SK-N-SH treated with all-trans-retinoic acid at 6 μM for 48 hours (cell line): ENCODE results near the gene SCN8A.

ENCODE experiments used
- ATAC-seq: fragments of 200-7000 bp; cut with Tn5 transposase; 3 replicates; pipeline ENCODE4 v1.9.1; 2020; ENCODE audit warnings: mild to moderate bottlenecking, moderate library complexity
- ARNTL ChIP-seq: fragments of 450-650 bp; formaldehyde crosslinking; IDR thresholded peaks from 2 replicates; pipeline ENCODE4 v1.5.0; 2020; ENCODE audit warnings: low read depth, mild to moderate bottlenecking, moderate library complexity, borderline replicate concordance
- BACH2 ChIP-seq: fragments of 250-450 bp; sonication (Bioruptor Pico); IDR thresholded peaks from 2 replicates; pipeline ENCODE4 v1.9.0; 2021; ENCODE audit warnings: mild to moderate bottlenecking, borderline replicate concordance
- CSDC2 ChIP-seq: fragments of 250-450 bp; sonication (Bioruptor Pico); IDR thresholded peaks from 2 replicates; pipeline ENCODE4 v1.5.0; 2020; ENCODE audit warnings: mild to moderate bottlenecking, moderate library complexity
- ESRRG ChIP-seq: fragments of 250-450 bp; sonication (Bioruptor Pico); IDR thresholded peaks from 2 replicates; pipeline ENCODE4 v1.6.1; 2021; ENCODE audit warnings: mild to moderate bottlenecking
- GLIS3 ChIP-seq: fragments of 250-450 bp; sonication (Bioruptor Pico); IDR thresholded peaks from 2 replicates; pipeline ENCODE4 v1.5.0; 2020; ENCODE audit warnings: mild to moderate bottlenecking, moderate library complexity
- ISL1 ChIP-seq: fragments of 250-450 bp; sonication (Bioruptor Pico); IDR thresholded peaks from 2 replicates; pipeline ENCODE4 v2.1.2; 2022; ENCODE audit warnings: mild to moderate bottlenecking, moderate library complexity
- OSR1 ChIP-seq: fragments of 250-450 bp; sonication (Bioruptor Pico); IDR thresholded peaks from 2 replicates; pipeline ENCODE4 v1.8.0; 2022; ENCODE audit warnings: moderate library complexity, mild to moderate bottlenecking, inconsistent platforms
- SNAI2 ChIP-seq: fragments of 250-450 bp; sonication (Bioruptor Pico); IDR thresholded peaks from 2 replicates; pipeline ENCODE4 v1.5.0; 2020; ENCODE audit warnings: mild to moderate bottlenecking, moderate library complexity
- TOX ChIP-seq: fragments of 250-450 bp; sonication (Bioruptor Pico); IDR thresholded peaks from 2 replicates; pipeline ENCODE4 v1.8.0; 2021; ENCODE audit warnings: mild to moderate bottlenecking, moderate library complexity, borderline replicate concordance
- ZC3H10 ChIP-seq: fragments of 250-450 bp; sonication (Bioruptor Pico); IDR thresholded peaks from 2 replicates; pipeline ENCODE4 v1.5.1; 2021; ENCODE audit warnings: mild to moderate bottlenecking, moderate library complexity
- ZFP30 ChIP-seq: fragments of 450-650 bp; formaldehyde crosslinking; IDR thresholded peaks from 2 replicates; pipeline ENCODE4 v1.5.0; 2022; ENCODE audit warnings: mild to moderate bottlenecking, moderate library complexity
- ZNF565 ChIP-seq: fragments of 450-650 bp; formaldehyde crosslinking; conservative IDR thresholded peaks from 2 replicates; pipeline ENCODE4 v1.5.0; 2020; ENCODE audit warnings: low read depth, mild to moderate bottlenecking, moderate library complexity
- ZNF70 ChIP-seq: fragments of 450-650 bp; formaldehyde crosslinking; IDR thresholded peaks from 2 replicates; pipeline ENCODE4 v1.5.0; 2020; ENCODE audit warnings: mild to moderate bottlenecking, moderate library complexity
- ZNF8 ChIP-seq: fragments of 450-650 bp; formaldehyde crosslinking; IDR thresholded peaks from 2 replicates; pipeline ENCODE4 v1.5.0; 2020; ENCODE audit warnings: mild to moderate bottlenecking, moderate library complexity
- TF ChIP-seq, protein P1 (sequence below): fragments of 250-450 bp; sonication (Bioruptor Pico); IDR thresholded peaks from 2 replicates; pipeline ENCODE4 v1.5.1; 2021; ENCODE audit warnings: mild to moderate bottlenecking, moderate library complexity
- TF ChIP-seq, protein P2 (sequence below): fragments of 250-450 bp; sonication (Bioruptor Pico); IDR thresholded peaks from 2 replicates; pipeline ENCODE4 v1.5.1; 2020; ENCODE audit warnings: low read depth, mild to moderate bottlenecking, moderate library complexity
- TF ChIP-seq, protein P3 (sequence below): fragments of 250-450 bp; sonication (Bioruptor Pico); IDR thresholded peaks from 2 replicates; pipeline ENCODE4 v1.8.0; 2021; ENCODE audit warnings: low read depth, mild to moderate bottlenecking, moderate library complexity, borderline replicate concordance
- TF ChIP-seq, protein P4 (sequence below): fragments of 250-450 bp; sonication (Bioruptor Pico); IDR thresholded peaks from 2 replicates; pipeline ENCODE4 v1.5.0; 2020; ENCODE audit warnings: mild to moderate bottlenecking, moderate library complexity

The SCN8A gene

DNA sequence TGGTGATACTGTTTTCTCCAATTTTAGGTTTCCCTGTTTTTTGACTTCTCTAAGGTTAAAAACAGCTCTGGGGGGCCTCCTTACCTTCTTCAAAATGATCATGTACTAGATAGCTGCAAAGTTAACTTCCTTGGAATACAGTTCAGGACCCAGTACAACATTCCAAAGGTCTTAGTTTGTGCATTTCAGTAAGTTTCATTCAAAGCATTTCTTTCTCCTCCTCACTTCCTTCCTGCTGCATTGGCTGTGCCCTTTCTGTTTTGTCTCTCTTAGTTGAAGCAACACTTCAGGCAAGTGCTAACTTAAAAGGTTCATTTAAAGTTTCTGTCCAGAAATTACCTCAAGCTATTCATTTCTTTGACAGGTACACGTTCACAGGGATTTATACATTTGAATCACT is 95.7 kb downstream of the SCN8A start:
- TF ChIP-seq TOX (no peak), ISL1 (CRISPR knock-in tag) (no peak), ZC3H10 (CRISPR knock-in tag) (no peak)
- TF ChIP-seq, protein P1, sequence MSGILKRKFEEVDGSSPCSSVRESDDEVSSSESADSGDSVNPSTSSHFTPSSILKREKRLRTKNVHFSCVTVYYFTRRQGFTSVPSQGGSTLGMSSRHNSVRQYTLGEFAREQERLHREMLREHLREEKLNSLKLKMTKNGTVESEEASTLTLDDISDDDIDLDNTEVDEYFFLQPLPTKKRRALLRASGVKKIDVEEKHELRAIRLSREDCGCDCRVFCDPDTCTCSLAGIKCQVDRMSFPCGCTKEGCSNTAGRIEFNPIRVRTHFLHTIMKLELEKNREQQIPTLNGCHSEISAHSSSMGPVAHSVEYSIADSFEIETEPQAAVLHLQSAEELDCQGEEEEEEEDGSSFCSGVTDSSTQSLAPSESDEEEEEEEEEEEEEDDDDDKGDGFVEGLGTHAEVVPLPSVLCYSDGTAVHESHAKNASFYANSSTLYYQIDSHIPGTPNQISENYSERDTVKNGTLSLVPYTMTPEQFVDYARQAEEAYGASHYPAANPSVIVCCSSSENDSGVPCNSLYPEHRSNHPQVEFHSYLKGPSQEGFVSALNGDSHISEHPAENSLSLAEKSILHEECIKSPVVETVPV: no peak
- TF ChIP-seq, protein P2, sequence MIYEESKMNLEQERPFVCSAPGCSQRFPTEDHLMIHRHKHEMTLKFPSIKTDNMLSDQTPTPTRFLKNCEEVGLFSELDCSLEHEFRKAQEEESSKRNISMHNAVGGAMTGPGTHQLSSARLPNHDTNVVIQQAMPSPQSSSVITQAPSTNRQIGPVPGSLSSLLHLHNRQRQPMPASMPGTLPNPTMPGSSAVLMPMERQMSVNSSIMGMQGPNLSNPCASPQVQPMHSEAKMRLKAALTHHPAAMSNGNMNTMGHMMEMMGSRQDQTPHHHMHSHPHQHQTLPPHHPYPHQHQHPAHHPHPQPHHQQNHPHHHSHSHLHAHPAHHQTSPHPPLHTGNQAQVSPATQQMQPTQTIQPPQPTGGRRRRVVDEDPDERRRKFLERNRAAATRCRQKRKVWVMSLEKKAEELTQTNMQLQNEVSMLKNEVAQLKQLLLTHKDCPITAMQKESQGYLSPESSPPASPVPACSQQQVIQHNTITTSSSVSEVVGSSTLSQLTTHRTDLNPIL: no peak
- peak; percentile 63 for ATAC-seq

- no peak for TF ChIP-seq OSR1 (CRISPR knock-in tag)
- ATAC-seq: no peak
These were observed 96.1 kb downstream of the SCN8A start for GRCh38 chr12:51687177-51687576.

- no peak for ATAC-seq
- TF ChIP-seq ISL1 (CRISPR knock-in tag): 0 out of 2 replicates have a peak, but pooled peaks have one; percentile 18
- TF ChIP-seq, protein P2: no peak
These were observed 96.6 kb downstream of the SCN8A start for GRCh38 chr12:51687614-51688013.

DNA sequence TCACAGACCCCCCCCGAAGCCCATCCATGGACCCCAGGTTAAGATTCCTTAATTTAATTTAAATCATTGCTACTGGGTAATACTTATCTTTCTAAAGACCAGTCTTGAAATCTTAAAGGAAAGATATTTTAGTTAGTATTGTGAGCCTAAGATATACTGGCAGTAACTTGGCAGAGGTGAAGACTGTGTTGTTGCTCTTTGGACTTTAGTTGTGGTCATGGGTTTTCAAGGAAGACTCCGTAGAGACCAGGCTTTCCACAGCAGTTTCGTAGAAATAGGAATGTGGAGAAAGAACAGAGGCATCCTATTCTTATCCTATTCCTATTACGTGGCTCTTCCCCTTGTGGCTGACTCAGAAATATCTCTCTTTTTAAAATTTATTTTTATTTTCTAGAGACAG is 99.0 kb downstream of the SCN8A start:
- TF ChIP-seq ZNF565 (CRISPR knock-in tag) (no peak), ARNTL (CRISPR knock-in tag) (no peak), CSDC2 (CRISPR knock-in tag) (no peak), ZNF70 (no peak), ZC3H10 (CRISPR knock-in tag) (no peak), GLIS3 (CRISPR knock-in tag) (no peak), ZFP30 (CRISPR knock-in tag) (no peak), BACH2 (CRISPR knock-in tag) (no peak), ZNF8 (no peak), ESRRG (CRISPR knock-in tag) (no peak), SNAI2 (CRISPR knock-in tag) (no peak), TOX (no peak), ISL1 (CRISPR knock-in tag) (no peak), OSR1 (CRISPR knock-in tag) (no peak)
- TF ChIP-seq, protein P2: no peak
- TF ChIP-seq, protein P3, sequence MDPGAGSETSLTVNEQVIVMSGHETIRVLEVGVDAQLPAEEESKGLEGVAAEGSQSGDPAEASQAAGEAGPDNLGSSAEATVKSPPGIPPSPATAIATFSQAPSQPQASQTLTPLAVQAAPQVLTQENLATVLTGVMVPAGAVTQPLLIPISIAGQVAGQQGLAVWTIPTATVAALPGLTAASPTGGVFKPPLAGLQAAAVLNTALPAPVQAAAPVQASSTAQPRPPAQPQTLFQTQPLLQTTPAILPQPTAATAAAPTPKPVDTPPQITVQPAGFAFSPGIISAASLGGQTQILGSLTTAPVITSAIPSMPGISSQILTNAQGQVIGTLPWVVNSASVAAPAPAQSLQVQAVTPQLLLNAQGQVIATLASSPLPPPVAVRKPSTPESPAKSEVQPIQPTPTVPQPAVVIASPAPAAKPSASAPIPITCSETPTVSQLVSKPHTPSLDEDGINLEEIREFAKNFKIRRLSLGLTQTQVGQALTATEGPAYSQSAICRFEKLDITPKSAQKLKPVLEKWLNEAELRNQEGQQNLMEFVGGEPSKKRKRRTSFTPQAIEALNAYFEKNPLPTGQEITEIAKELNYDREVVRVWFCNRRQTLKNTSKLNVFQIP (CRISPR knock-in tag): no peak
- TF ChIP-seq, protein P4, sequence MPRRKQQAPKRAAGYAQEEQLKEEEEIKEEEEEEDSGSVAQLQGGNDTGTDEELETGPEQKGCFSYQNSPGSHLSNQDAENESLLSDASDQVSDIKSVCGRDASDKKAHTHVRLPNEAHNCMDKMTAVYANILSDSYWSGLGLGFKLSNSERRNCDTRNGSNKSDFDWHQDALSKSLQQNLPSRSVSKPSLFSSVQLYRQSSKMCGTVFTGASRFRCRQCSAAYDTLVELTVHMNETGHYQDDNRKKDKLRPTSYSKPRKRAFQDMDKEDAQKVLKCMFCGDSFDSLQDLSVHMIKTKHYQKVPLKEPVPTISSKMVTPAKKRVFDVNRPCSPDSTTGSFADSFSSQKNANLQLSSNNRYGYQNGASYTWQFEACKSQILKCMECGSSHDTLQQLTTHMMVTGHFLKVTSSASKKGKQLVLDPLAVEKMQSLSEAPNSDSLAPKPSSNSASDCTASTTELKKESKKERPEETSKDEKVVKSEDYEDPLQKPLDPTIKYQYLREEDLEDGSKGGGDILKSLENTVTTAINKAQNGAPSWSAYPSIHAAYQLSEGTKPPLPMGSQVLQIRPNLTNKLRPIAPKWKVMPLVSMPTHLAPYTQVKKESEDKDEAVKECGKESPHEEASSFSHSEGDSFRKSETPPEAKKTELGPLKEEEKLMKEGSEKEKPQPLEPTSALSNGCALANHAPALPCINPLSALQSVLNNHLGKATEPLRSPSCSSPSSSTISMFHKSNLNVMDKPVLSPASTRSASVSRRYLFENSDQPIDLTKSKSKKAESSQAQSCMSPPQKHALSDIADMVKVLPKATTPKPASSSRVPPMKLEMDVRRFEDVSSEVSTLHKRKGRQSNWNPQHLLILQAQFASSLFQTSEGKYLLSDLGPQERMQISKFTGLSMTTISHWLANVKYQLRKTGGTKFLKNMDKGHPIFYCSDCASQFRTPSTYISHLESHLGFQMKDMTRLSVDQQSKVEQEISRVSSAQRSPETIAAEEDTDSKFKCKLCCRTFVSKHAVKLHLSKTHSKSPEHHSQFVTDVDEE (CRISPR knock-in tag): no peak
- ATAC-seq: no peak
